ENCODE measurements around the gene SLC1A2.
"Not testable (repeated sequence)": the region's sequence is repeated elsewhere in the genome, so short reads cannot be mapped to it uniquely, and the experiment has no call there.

DNA sequence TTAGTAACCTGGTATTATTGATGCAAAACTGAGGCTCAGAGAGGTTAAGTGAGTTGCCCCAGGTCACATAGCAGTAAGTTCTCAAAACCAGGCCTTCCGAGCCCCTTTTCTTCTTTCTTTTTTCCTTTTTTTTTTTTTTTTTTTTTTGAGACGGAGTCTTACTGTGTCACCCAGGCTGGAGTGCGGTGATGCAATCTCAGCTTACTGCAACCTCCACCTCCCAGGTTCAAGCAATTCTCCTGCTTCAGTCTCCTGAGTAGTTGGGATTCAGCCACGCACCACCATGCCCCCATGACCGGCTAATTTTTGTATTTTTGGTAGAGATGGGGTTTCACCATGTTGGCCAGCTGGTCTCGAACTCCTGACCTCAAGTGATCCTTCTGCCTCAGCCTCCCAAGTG is 192.6 kb downstream of the SLC1A2 start:
- not testable (repeated sequence) for TF ChIP-seq POLR2A (IDR thresholded peaks at IDR 0.05; ENCODE audit: low read depth, low read length); TAF1 (IDR thresholded peaks at IDR 0.05; ENCODE audit: borderline replicate concordance, low read depth, low read length); POLR2AphosphoS5 (IDR thresholded peaks at IDR 0.05; ENCODE audit: low read depth, low read length)
